Lung (tissue), 12 donors: ENCODE results near the gene ZNF778. TPM values are rescaled to one million over a fixed set of nuclear protein-coding genes. Genes with fewer than 3 reads are reported as not detected.

Source experiments
- ATAC-seq: fragments of 200-7000 bp; cut with Tn5 transposase; one replicate; pipeline ENCODE4 v1.9.1; 2020; ENCODE audit warnings: moderate number of reproducible peaks; ENCODE audit not compliant: insufficient read depth, low FRiP score
- DNase-seq, 3 donors: peaks; one replicate each; pipeline ENCODE4 v3.0.0-alpha.2; 2013 to 2017
- H3K27ac ChIP-seq, 2 donors: one replicate each; pipeline ENCODE4 v1.5.1; 2013; ENCODE audit warnings: mild to moderate bottlenecking in 2 of 2, moderate library complexity in 2 of 2, control low read depth in 1 of 2, inconsistent platforms in 1 of 2, low read depth in 1 of 2, low read length in 1 of 2
- H3K27me3 ChIP-seq, 3 donors: one replicate each; pipeline ENCODE4 v1.5.1; 2013; ENCODE audit warnings: low read length in 2 of 3; ENCODE audit not compliant: control insufficient read depth in 3 of 3, insufficient read depth in 3 of 3
- H3K36me3 ChIP-seq, 4 donors: one replicate each; pipeline ENCODE4 v1.5.1; 2013; ENCODE audit warnings: low read length in 4 of 4, mild to moderate bottlenecking in 1 of 4, moderate library complexity in 1 of 4; ENCODE audit not compliant: control insufficient read depth in 4 of 4, insufficient read depth in 4 of 4
- H3K4me1 ChIP-seq, 5 donors: one replicate each; pipeline ENCODE4 v1.5.1; 2013; ENCODE audit warnings: low read length in 5 of 5, mild to moderate bottlenecking in 2 of 5, moderate library complexity in 1 of 5; ENCODE audit not compliant: control insufficient read depth in 5 of 5, insufficient read depth in 5 of 5
- H3K4me3 ChIP-seq: one replicate; pipeline ENCODE4 v1.5.1; 2013; ENCODE audit warnings: mild to moderate bottlenecking, control low read depth, moderate library complexity
- H3K9ac ChIP-seq, 2 donors: one replicate each; pipeline ENCODE4 v1.5.1; 2013; ENCODE audit warnings: low read length in 2 of 2, control low read depth in 1 of 2; ENCODE audit not compliant: insufficient read depth in 1 of 2
- H3K9me3 ChIP-seq, 4 donors: one replicate each; pipeline ENCODE4 v1.5.1; 2013; ENCODE audit warnings: low read length in 3 of 4, mild to moderate bottlenecking in 1 of 4, moderate library complexity in 1 of 4; ENCODE audit not compliant: control insufficient read depth in 4 of 4, insufficient read depth in 3 of 4
- CTCF ChIP-seq: IDR thresholded peaks from 2 replicates; pipeline ENCODE4 v1.5.1; 2012; ENCODE audit warnings: mild to moderate bottlenecking; ENCODE audit errors: control extremely low read depth, extremely low read depth
- WGBS, 2 donors: extraction: QIAGEN DNeasy Blood & Tissue Kit; methylation state at CpG; one replicate each; pipeline ENCODE4 v1.1.7; 2013; 5-methylcytosine and 5-hydroxymethylcytosine counted together
- polyA plus RNA-seq, 2 donors: library from polyadenylated mRNA; stranded (reverse); fragments of 200-250 nt; gene quantifications; one replicate each; pipeline ENCODE4 v1.2.1, GENCODE V29; 2013
- total RNA-seq, 2 donors: library from RNA; depleted of rRNA in 1 of 2; stranded (reverse); fragments of >200 nt in 1 of 2; gene quantifications; one replicate each; pipeline ENCODE4 v1.2.1, GENCODE V29; 2014 to 2021
- donor health status: control.
- donor health status: control.
- donor health status: Bipolar disorder and iron deficiency.
- donor health status: healthy.
- donor health status: DM: yes; HTN: yes; CAD: no.

ZNF778 gene
- total and polyA plus RNA-seq, 4 donors, result 2.4 to 13.9 (median 4.6) TPM

GRCh38 chr16:89172528-89173173 is 44.9 kb upstream of the ZNF778 start:
- Histone ChIP-seq H3K27me3 (peaks cover 0 to 6% (median 2%) of the 10 kb centered on the region in 3 donors), H3K4me3 (no peak overlapping the region)
- 58 to 67% methylated on average over 13 of the region's 13 CpGs for WGBS, 2 donors

GRCh38 chr16:89173174-89173921 is 44.2 kb upstream of the ZNF778 start:
- no peak for TF ChIP-seq CTCF
- WGBS, 2 donors, result 67 to 79% methylated on average over 9 to 11 of the region's 11 CpGs
- H3K36me3 ChIP-seq, result no peaks in the 10 kb centered on the region
- ATAC-seq (no peak), DNase-seq (no peak)
- peaks cover 0 to 6% (median 2%) of the 10 kb centered on the region in 3 donors for H3K27me3 ChIP-seq
- no peaks in the 10 kb centered on the region for H3K9me3 ChIP-seq
- H3K27ac ChIP-seq, result no peak overlapping the region
- H3K4me3 ChIP-seq, result no peak overlapping the region
- peaks cover 0 to 42% (median 9%) of the 10 kb centered on the region in 5 donors for H3K4me1 ChIP-seq
- H3K9ac ChIP-seq, result no peak overlapping the region

More at GRCh38 chr16:89172528-89173173, 44.9 kb upstream of the ZNF778 start:
- H3K9me3 ChIP-seq, result no peaks in the 10 kb centered on the region
- H3K36me3 ChIP-seq, result no peaks in the 10 kb centered on the region
- no peak overlapping the region for H3K9ac ChIP-seq
- TF ChIP-seq CTCF, result no peak
- no peak for DNase-seq
- peaks cover 0 to 42% (median 9%) of the 10 kb centered on the region in 5 donors for H3K4me1 ChIP-seq
- no peak overlapping the region for H3K27ac ChIP-seq
- no peak for ATAC-seq

- no peak for TF ChIP-seq CTCF
- ATAC-seq (no peak), DNase-seq (no peak)
- peaks cover 0 to 42% (median 9%) of the 10 kb centered on the region in 5 donors for H3K4me1 ChIP-seq
- WGBS, 2 donors, result 75 to 85% methylated on average over 23 of the region's 23 CpGs
- H3K27ac ChIP-seq, result no peak overlapping the region
- H3K4me3 ChIP-seq, result no peak overlapping the region
- peaks cover 0 to 6% (median 2%) of the 10 kb centered on the region in 3 donors for H3K27me3 ChIP-seq
- H3K9me3 ChIP-seq, result no peaks in the 10 kb centered on the region
- H3K36me3 ChIP-seq, result no peaks in the 10 kb centered on the region
- H3K9ac ChIP-seq, result no peak overlapping the region
These were observed 43.3 kb upstream of the ZNF778 start for GRCh38 chr16:89174055-89174827.
